GM12801 (cell line): ENCODE results near the gene CLK4.

Source experiments
- CTCF ChIP-seq: IDR thresholded peaks from one replicate; pipeline ENCODE4 v1.5.1; 2011; ENCODE audit warnings: control low read depth; ENCODE audit not compliant: insufficient read length; ENCODE audit errors: extremely low read depth

CLK4 gene

GRCh38 chr5:178650214-178650613 is 23.4 kb upstream of the CLK4 start:
- no peak for TF ChIP-seq CTCF

GRCh38 chr5:178649580-178649979 is 22.7 kb upstream of the CLK4 start:
- no peak for TF ChIP-seq CTCF

- no peak for TF ChIP-seq CTCF
Observed at GRCh38 chr5:178644826-178645545, 18.1 kb upstream of the CLK4 start.

GRCh38 chr5:178642351-178642909 is 15.6 kb upstream of the CLK4 start:
- TF ChIP-seq CTCF: no peak

GRCh38 chr5:178641711-178642110 is 14.9 kb upstream of the CLK4 start:
- TF ChIP-seq CTCF: no peak

- no peak for TF ChIP-seq CTCF
Observed at GRCh38 chr5:178640331-178641045, 13.6 kb upstream of the CLK4 start.

GRCh38 chr5:178637356-178638074 is 10.7 kb upstream of the CLK4 start:
- TF ChIP-seq CTCF: no peak
